GM20000 (cell line): ENCODE measurements around the gene SGSM2.

Source experiments
- DNase-seq: peaks from one replicate; pipeline ENCODE4 v3.0.0; 2012; ENCODE audit warnings: low spot score
- CTCF ChIP-seq: IDR thresholded peaks from 2 replicates; pipeline ENCODE4 v1.5.1; 2012; ENCODE audit warnings: mild to moderate bottlenecking, control low read depth; ENCODE audit errors: extremely low read depth, missing control alignments

The SGSM2 gene

GRCh38 chr17:2402544-2402943 lies 65.2 kb downstream of the SGSM2 start:
- TF ChIP-seq CTCF: no peak
- DNase-seq: no peak

- no peak for TF ChIP-seq CTCF
- DNase-seq: no peak
Observed at GRCh38 chr17:2403044-2403443, 65.7 kb downstream of the SGSM2 start.

GRCh38 chr17:2405247-2405926 lies 68.1 kb downstream of the SGSM2 start:
- DNase-seq: no peak
- TF ChIP-seq CTCF: no peak

GRCh38 chr17:2406271-2406902 lies 69.1 kb downstream of the SGSM2 start:
- DNase-seq: no peak
- TF ChIP-seq CTCF: no peak

- no peak for TF ChIP-seq CTCF
- no peak for DNase-seq
Observed at GRCh38 chr17:2406903-2407790, 69.8 kb downstream of the SGSM2 start.

GRCh38 chr17:2410951-2411350 lies 73.7 kb downstream of the SGSM2 start:
- no peak for TF ChIP-seq CTCF
- DNase-seq: no peak

- no peak for DNase-seq
Observed at GRCh38 chr17:2412561-2413021, 75.3 kb downstream of the SGSM2 start.

More at GRCh38 chr17:2412561-2413021, 75.3 kb downstream of the SGSM2 start:
- no peak for TF ChIP-seq CTCF
